ENCODE measurements around the gene NKX6-1. TPM values are rescaled to one million over a fixed set of nuclear protein-coding genes. Genes with fewer than 3 reads are reported as not detected.

The NKX6-1 gene
- total and polyA plus RNA-seq, 4 experiments from 2014 or later: not detected

DNA sequence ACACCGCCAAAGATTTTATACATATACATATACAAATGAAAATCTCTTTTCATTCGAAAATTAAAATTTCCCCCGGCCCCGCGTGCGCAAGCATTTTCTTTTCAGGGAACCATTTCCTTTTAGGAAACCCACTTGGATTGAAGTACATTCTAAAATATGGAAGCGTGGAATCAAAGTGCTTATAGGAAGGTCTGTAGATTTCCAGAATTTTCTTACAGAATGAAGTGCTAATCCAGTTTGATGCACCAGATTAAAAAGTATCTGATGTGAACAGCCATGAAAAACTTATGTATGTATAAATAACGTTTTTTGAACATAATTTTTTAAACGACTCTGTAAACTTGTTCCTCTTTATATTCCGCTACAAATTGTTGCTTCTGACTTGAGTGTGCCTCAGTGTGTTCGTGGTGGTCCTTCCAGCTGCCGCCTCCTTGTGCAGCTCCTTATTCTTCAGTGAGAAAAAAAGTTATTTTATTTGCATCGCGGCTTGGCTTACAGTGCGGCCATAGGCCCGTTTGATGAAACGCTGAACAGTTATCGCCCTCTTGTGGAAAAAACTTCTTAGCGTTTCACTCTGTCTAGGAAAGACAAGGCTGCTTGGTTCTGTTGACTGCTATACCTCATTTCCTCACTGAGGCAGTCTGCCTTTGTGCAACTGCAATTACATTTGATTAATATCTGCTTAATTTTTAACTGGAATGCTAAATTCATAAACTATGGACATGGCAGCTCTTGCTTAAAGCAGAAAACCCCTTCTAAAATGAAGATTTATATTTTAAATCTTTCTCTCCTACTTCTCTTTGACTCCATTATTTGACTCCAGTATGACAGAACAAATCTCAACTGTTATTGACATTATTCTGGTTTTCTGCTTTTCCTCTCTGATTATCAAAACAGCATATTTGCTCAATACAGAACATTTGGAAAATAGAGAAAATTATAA is 4.7 kb upstream of the NKX6-1 start:
- no peaks in the 10 kb centered on the region for H3K9me3 ChIP-seq (ENCODE audit: control insufficient read depth in 1 of 2, low read length in 2 of 2)
- Mint-ChIP-seq H3K36me3 (peaks cover 2 to 5% of the 10 kb centered on the region in 2 donors), H3K9me3 (peaks cover 0 to 38% (median 20%) of the 10 kb centered on the region in 8 donors), H3K27ac (peak overlapping the region in 3 of 7 donors; percentile 74 to 92 (median 81)), H3K4me3 (peak overlapping the region in 1 of 8 donors; percentile 62), H3K4me1 (peaks cover 5 to 20% (median 8%) of the 10 kb centered on the region in 4 donors), H3K27me3 (peaks cover 68 to 70% of the 10 kb centered on the region in 2 donors)
- ChIA-PET CTCF (ENCODE audit: partially characterized antibody) (interaction anchor here (1.9 kb wide), 1 partner anchor 13 kb away, joined by 3 read pairs; no protein-coding TSS in a partner anchor), POLR2A (ENCODE audit: partially characterized antibody) (no interaction called here)
- peaks cover 12% of the 10 kb centered on the region for H3K4me1 ChIP-seq (ENCODE audit: insufficient read depth, low read length)
- intact Hi-C loops (cut with micrococcal nuclease): no loop called here
- no peaks in the 10 kb centered on the region for H3K36me3 ChIP-seq (ENCODE audit: insufficient read depth, low read length)
- peak in 1 of 5 donors; percentile 26 for DNase-seq
- no peak overlapping the region for H3K27ac ChIP-seq (ENCODE audit: low read depth, low read length)
- H3K4me3 ChIP-seq (ENCODE audit: low read length in 2 of 2): no peak overlapping the region
- H3K27me3 ChIP-seq (ENCODE audit: insufficient read depth, low read length): peaks cover 71% of the 10 kb centered on the region

DNA sequence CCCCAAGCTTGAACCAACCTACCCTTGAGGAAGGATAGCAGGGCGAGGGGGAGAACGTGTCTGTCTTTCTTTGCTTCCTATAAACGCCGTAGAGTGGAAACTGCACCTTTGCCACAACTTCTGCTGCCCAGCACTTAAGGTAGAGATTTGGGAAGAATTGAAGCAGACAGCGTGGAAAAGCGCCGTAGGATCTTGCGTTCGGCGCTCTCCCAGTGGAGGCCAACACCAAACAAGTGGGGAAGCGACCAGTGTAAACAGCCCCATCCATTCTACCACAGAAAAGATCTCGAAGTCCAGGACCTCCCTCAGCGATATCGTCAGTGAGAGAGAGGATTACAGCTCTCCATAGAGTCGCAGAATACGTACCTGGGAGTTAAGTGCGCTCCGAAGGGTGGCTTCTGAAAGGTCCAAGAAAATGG is 3.9 kb upstream of the NKX6-1 start:
- H3K36me3 ChIP-seq (ENCODE audit: insufficient read depth, low read length): no peaks in the 10 kb centered on the region
- Mint-ChIP-seq H3K27me3 (peaks cover 65 to 69% of the 10 kb centered on the region in 2 donors), H3K4me1 (peaks cover 8 to 25% (median 14%) of the 10 kb centered on the region in 4 donors), H3K36me3 (peaks cover 2 to 5% of the 10 kb centered on the region in 2 donors), H3K4me3 (no peak overlapping the region), H3K27ac (peak overlapping the region in 1 of 7 donors; percentile 47), H3K9me3 (peaks cover 0 to 38% (median 21%) of the 10 kb centered on the region in 8 donors)
- intact Hi-C loops (cut with micrococcal nuclease): no loop called here
- DNase-seq: no peak
- no peaks in the 10 kb centered on the region for H3K9me3 ChIP-seq (ENCODE audit: control insufficient read depth in 1 of 2, low read length in 2 of 2)
- no peak overlapping the region for H3K4me3 ChIP-seq (ENCODE audit: low read length in 2 of 2)
- H3K4me1 ChIP-seq (ENCODE audit: insufficient read depth, low read length): peaks cover 20% of the 10 kb centered on the region
- POLR2A ChIA-PET (ENCODE audit: partially characterized antibody): no interaction called here
- CTCF ChIA-PET (ENCODE audit: partially characterized antibody): no interaction called here
- peaks cover 70% of the 10 kb centered on the region for H3K27me3 ChIP-seq (ENCODE audit: insufficient read depth, low read length)
- H3K27ac ChIP-seq (ENCODE audit: low read depth, low read length): no peak overlapping the region

DNA sequence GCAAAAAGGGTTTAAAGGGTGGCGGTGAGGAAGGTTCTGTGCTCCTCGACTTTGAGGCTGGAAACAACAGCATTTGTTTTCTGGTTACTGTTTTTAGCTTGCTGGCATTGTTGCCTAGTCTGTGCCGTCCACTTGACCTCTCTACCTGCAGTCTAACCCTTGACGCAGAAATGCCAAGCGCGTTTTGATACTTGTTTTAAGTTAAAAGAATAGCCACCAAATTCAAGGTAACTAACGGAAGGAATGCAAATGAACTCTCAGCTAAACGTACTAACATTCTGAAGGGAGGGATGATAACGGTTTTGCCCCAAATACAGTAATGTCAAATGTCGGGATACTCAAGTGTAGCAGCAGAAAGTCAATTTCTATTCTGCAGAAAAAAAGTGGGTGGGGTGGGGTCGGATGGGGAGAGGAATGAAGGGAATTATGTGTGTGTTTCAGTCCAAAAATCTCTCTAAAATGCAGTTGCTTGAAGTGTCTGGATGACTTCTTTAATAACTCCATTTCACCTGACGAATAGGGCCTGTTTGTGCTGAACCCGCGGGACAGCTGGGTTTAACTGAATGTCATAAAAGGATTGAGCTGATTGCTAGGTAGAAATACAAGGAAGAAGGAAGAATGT is 3.4 kb upstream of the NKX6-1 start:
- Histone ChIP-seq H3K27me3 (ENCODE audit: insufficient read depth, low read length) (peaks cover 66% of the 10 kb centered on the region), H3K4me3 (ENCODE audit: low read length in 2 of 2) (no peak overlapping the region), H3K4me1 (ENCODE audit: insufficient read depth, low read length) (peaks cover 22% of the 10 kb centered on the region), H3K9me3 (ENCODE audit: control insufficient read depth in 1 of 2, low read length in 2 of 2) (no peaks in the 10 kb centered on the region), H3K27ac (ENCODE audit: low read depth, low read length) (no peak overlapping the region), H3K36me3 (ENCODE audit: insufficient read depth, low read length) (no peaks in the 10 kb centered on the region)
- ChIA-PET POLR2A (ENCODE audit: partially characterized antibody) (no interaction called here), CTCF (ENCODE audit: partially characterized antibody) (interaction anchor here (0.7 kb wide), 1 partner anchor 59 kb away, joined by 3 read pairs; no protein-coding TSS in a partner anchor)
- H3K4me3 Mint-ChIP-seq: peak overlapping the region in 1 of 8 donors; percentile 8
- H3K9me3 Mint-ChIP-seq: peaks cover 0 to 38% (median 21%) of the 10 kb centered on the region in 8 donors
- H3K27me3 Mint-ChIP-seq: peaks cover 61 to 67% of the 10 kb centered on the region in 2 donors
- intact Hi-C loops (cut with micrococcal nuclease): no loop called here
- peaks cover 2 to 5% of the 10 kb centered on the region in 2 donors for H3K36me3 Mint-ChIP-seq
- no peak for DNase-seq
- peaks cover 8 to 25% (median 14%) of the 10 kb centered on the region in 4 donors for H3K4me1 Mint-ChIP-seq
- H3K27ac Mint-ChIP-seq: peak overlapping the region in 2 of 7 donors; percentile 59 to 76

DNA sequence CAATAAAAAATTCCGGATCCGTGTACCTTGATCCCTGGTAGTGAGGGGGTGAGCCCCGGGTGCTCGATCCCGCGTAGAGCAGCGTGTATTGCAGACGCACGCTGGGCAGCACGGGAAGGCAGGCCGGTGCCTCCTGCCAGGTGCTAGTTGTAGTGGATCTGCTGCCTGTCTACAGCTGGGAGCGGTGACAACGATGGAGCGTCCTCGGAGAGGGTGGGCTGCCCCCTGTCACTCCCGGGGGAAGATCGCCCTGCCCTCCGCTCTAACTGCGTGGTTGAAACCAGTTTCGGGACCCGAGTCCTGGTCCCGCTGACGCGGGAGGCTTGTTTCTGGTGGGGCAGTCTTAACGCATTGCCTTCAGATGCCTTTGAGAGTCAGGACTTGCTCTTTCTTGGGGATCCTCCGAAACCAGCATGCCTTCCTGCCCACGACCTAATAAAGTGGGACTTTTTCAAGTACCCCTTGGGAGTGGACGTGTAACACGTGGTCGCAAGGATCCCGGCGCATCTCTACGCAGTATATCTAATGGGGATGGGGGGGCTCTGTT is 2.7 kb upstream of the NKX6-1 start:
- intact Hi-C loops (cut with micrococcal nuclease): no loop called here
- no peaks in the 10 kb centered on the region for H3K9me3 ChIP-seq (ENCODE audit: control insufficient read depth in 1 of 2, low read length in 2 of 2)
- no peak overlapping the region for H3K27ac ChIP-seq (ENCODE audit: low read depth, low read length)
- H3K27me3 Mint-ChIP-seq: peaks cover 63 to 71% of the 10 kb centered on the region in 2 donors
- H3K4me1 Mint-ChIP-seq: peaks cover 8 to 29% (median 16%) of the 10 kb centered on the region in 4 donors
- no peaks in the 10 kb centered on the region for H3K36me3 ChIP-seq (ENCODE audit: insufficient read depth, low read length)
- peak overlapping the region in 2 of 7 donors; percentile 59 to 76 for H3K27ac Mint-ChIP-seq
- H3K4me3 Mint-ChIP-seq: peak overlapping the region in 1 of 8 donors; percentile 8
- peaks cover 22% of the 10 kb centered on the region for H3K4me1 ChIP-seq (ENCODE audit: insufficient read depth, low read length)
- CTCF ChIA-PET (ENCODE audit: partially characterized antibody): interaction anchor here (0.7 kb wide), 1 partner anchor 59 kb away, joined by 3 read pairs; no protein-coding TSS in a partner anchor
- H3K9me3 Mint-ChIP-seq: peaks cover 0 to 38% (median 21%) of the 10 kb centered on the region in 8 donors
- H3K27me3 ChIP-seq (ENCODE audit: insufficient read depth, low read length): peaks cover 72% of the 10 kb centered on the region
- no peak for DNase-seq
- POLR2A ChIA-PET (ENCODE audit: partially characterized antibody): no interaction called here
- H3K4me3 ChIP-seq (ENCODE audit: low read length in 2 of 2): no peak overlapping the region
- H3K36me3 Mint-ChIP-seq: peaks cover 2 to 5% of the 10 kb centered on the region in 2 donors

DNA sequence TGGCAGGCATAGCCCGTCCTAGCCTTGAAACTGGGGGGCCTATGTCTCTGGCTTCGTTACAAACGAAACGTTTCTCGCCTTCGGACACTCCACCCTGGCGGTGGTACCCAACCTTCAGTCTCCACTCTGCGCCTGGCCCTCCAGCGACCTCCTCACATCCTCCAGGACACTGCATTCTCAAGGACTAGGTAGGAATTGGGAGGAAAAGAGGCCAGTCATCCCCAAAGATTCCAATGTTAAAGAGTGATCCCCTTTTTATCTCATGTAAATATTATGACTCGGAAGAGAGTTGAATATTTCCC is 2.1 kb upstream of the NKX6-1 start:
- no peaks in the 10 kb centered on the region for H3K9me3 ChIP-seq (ENCODE audit: control insufficient read depth in 1 of 2, low read length in 2 of 2)
- H3K9me3 Mint-ChIP-seq: peaks cover 0 to 38% (median 22%) of the 10 kb centered on the region in 8 donors
- peaks cover 2 to 5% of the 10 kb centered on the region in 2 donors for H3K36me3 Mint-ChIP-seq
- peak overlapping the region in 1 of 8 donors; percentile 43 for H3K4me3 Mint-ChIP-seq
- intact Hi-C loops (cut with micrococcal nuclease): no loop called here
- POLR2A ChIA-PET (ENCODE audit: partially characterized antibody): no interaction called here
- H3K4me1 ChIP-seq (ENCODE audit: insufficient read depth, low read length): peaks cover 22% of the 10 kb centered on the region
- no peak overlapping the region for H3K27ac ChIP-seq (ENCODE audit: low read depth, low read length)
- CTCF ChIA-PET (ENCODE audit: partially characterized antibody): no interaction called here
- peaks cover 78% of the 10 kb centered on the region for H3K27me3 ChIP-seq (ENCODE audit: insufficient read depth, low read length)
- no peak overlapping the region for H3K4me3 ChIP-seq (ENCODE audit: low read length in 2 of 2)
- peaks cover 8 to 32% (median 16%) of the 10 kb centered on the region in 4 donors for H3K4me1 Mint-ChIP-seq
- no peak for DNase-seq
- H3K27me3 Mint-ChIP-seq: peaks cover 65 to 71% of the 10 kb centered on the region in 2 donors
- no peaks in the 10 kb centered on the region for H3K36me3 ChIP-seq (ENCODE audit: insufficient read depth, low read length)
- H3K27ac Mint-ChIP-seq: peak overlapping the region in 1 of 7 donors; percentile 50

DNA sequence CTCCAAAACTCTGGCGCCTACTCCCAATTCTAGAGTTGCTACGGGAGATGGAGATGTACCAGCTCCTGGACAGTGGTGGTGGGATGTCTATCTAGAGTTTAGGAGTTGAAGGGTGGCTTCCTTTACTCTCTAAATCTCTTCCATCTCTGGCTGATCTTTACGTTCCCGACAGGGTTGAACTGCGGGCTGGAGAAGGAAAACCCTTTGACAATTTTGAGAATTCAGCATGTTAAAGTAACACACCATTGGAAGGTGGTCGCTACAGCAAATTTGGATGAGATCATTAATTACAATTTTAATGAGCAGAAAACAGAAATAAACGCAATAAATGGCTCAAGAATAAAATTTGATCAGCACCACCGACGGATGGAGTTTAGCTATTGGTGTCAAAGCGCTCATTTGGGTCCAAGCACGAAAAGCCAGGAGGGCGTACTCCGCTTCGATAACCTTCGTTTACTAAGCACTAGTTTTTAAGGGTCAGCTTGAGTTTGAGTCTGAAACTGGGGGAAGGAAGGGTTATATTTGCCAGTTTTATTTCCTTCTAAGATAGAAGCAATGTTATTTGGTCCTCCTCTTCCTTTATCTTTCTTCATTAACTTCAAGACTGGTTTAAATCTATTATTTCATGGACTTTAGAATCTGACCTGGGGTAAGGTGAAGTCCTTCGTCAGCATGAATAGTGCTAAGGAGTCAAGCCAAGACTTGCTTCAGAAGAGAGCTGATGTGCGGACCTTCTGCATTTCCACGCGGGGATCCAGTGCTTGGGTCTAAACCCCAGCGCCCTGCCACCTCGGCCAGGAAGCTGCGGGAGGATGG is 1.5 kb upstream of the NKX6-1 start:
- ChIA-PET POLR2A (ENCODE audit: partially characterized antibody) (no interaction called here), CTCF (ENCODE audit: partially characterized antibody) (no interaction called here)
- intact Hi-C loops (cut with micrococcal nuclease): no loop called here
- no peaks in the 10 kb centered on the region for H3K36me3 ChIP-seq (ENCODE audit: insufficient read depth, low read length)
- Mint-ChIP-seq H3K4me1 (peaks cover 8 to 32% (median 16%) of the 10 kb centered on the region in 4 donors), H3K27ac (peak overlapping the region in 2 of 7 donors; percentile 64 to 66), H3K4me3 (peak overlapping the region in 5 of 8 donors; percentile 51 to 67 (median 59)), H3K27me3 (peaks cover 66 to 71% of the 10 kb centered on the region in 2 donors), H3K9me3 (peaks cover 0 to 43% (median 26%) of the 10 kb centered on the region in 8 donors), H3K36me3 (peaks cover 2 to 5% of the 10 kb centered on the region in 2 donors)
- H3K27ac ChIP-seq (ENCODE audit: low read depth, low read length): no peak overlapping the region
- DNase-seq: no peak
- H3K9me3 ChIP-seq (ENCODE audit: control insufficient read depth in 1 of 2, low read length in 2 of 2): no peaks in the 10 kb centered on the region
- peaks cover 22% of the 10 kb centered on the region for H3K4me1 ChIP-seq (ENCODE audit: insufficient read depth, low read length)
- no peak overlapping the region for H3K4me3 ChIP-seq (ENCODE audit: low read length in 2 of 2)
- peaks cover 78% of the 10 kb centered on the region for H3K27me3 ChIP-seq (ENCODE audit: insufficient read depth, low read length)

Measured in CD4-positive, alpha-beta memory T cell (primary cell).